Caco-2 (cell line): Measurements from ENCODE around the gene BCORL1. TPM values are rescaled to one million over a fixed set of nuclear protein-coding genes. Genes with fewer than 3 reads are reported as not detected.
A peak's percentile ranks its signal among the peaks of the same experiment; 100 is the strongest.

Source experiments
- BruUV-seq: library from RNA; stranded (reverse); fragments of 400-500 nt; replicated peaks from 2 replicates; lab custom pipeline; 2021; lab: Mats Ljungman, UMichigan
- CTCF ChIA-PET: fragments of 300-600 bp; sonication (Branson Sonifier 250); formaldehyde crosslinking; loops from one replicate; lab custom pipeline; 2022; ENCODE audit warnings: antibody characterized with exemption; lab: Charles Lee
- POLR2A ChIA-PET: fragments of 300-600 bp; sonication (Branson Sonifier 250); formaldehyde crosslinking; loops from one replicate; lab custom pipeline; 2022; ENCODE audit warnings: antibody characterized with exemption; lab: Charles Lee
- DNase-seq, 2 experiments: peaks; one replicate each; pipeline versions ENCODE4 v3.0.0 to v3.0.0-alpha.2; 2020 to 2022
- H3K27me3 ChIP-seq: replicated peaks from 2 replicates; pipeline ENCODE4 v1.6.0; 2011; ENCODE audit warnings: low read length; ENCODE audit not compliant: control insufficient read depth, insufficient read depth
- H3K36me3 ChIP-seq: 2 replicates; pipeline ENCODE4 v1.5.1; 2011; ENCODE audit warnings: low read length; ENCODE audit not compliant: control insufficient read depth, insufficient read depth
- H3K4me1 ChIP-seq: fragments of 250-450 bp; sonication (Bioruptor Pico); 2 replicates; pipeline ENCODE4 v1.5.1; 2020; ENCODE audit warnings: mild to moderate bottlenecking
- H3K4me3 ChIP-seq: 2 replicates; pipeline ENCODE4 v1.5.1; 2011; ENCODE audit warnings: low read depth, mild to moderate bottlenecking, control low read depth, low read length
- H3K9me3 ChIP-seq: fragments of 250-450 bp; sonication (Bioruptor Pico); 2 replicates; pipeline ENCODE4 v1.5.1; 2020; ENCODE audit warnings: mild to moderate bottlenecking, moderate library complexity
- H3K27ac Mint-ChIP-seq: one replicate; pipeline ENCODE4 v1.8.0; 2022; ENCODE audit warnings: mixed read lengths; ENCODE audit not compliant: unreplicated experiment
- H3K27me3 Mint-ChIP-seq: one replicate; pipeline ENCODE4 v1.8.0; 2022; ENCODE audit warnings: mixed read lengths; ENCODE audit not compliant: insufficient read depth, unreplicated experiment
- H3K36me3 Mint-ChIP-seq: one replicate; pipeline ENCODE4 v1.8.0; 2022; ENCODE audit warnings: mild to moderate bottlenecking, mixed read lengths; ENCODE audit not compliant: insufficient read depth, unreplicated experiment
- H3K4me1 Mint-ChIP-seq: one replicate; pipeline ENCODE4 v1.8.0; 2022; ENCODE audit warnings: low read depth, mixed read lengths; ENCODE audit not compliant: unreplicated experiment
- H3K4me3 Mint-ChIP-seq: one replicate; pipeline ENCODE4 v1.8.0; 2022; ENCODE audit warnings: mild to moderate bottlenecking, moderate library complexity, mixed read lengths; ENCODE audit not compliant: unreplicated experiment
- H3K9me3 Mint-ChIP-seq: one replicate; pipeline ENCODE4 v1.8.0; 2022; ENCODE audit warnings: mixed read lengths; ENCODE audit not compliant: unreplicated experiment
- intact Hi-C: fragments of 100-400 bp; cut with micrococcal nuclease; formaldehyde crosslinking; loops from one replicate; pipeline ENCODE4 v1.10.0; 2022; ENCODE audit not compliant: unreplicated experiment
- total RNA-seq: library from RNA; stranded (reverse); gene quantifications from 2 replicates; pipeline ENCODE4 v1.2.3, GENCODE V29; 2022
- TF ChIP-seq, protein P1 (sequence below), 2 experiments: fragments of 200-600 bp in 1 of 2; IDR thresholded peaks; 1 replicate in 1 of 2; 2 replicates in 1 of 2; pipeline versions ENCODE4 v1.5.1 to v1.8.0; 2011 to 2022; ENCODE audit warnings: antibody characterized with exemption in 1 of 2, control low read depth in 1 of 2, inconsistent platforms in 1 of 2, low read depth in 1 of 2, low read length in 1 of 2, mild to moderate bottlenecking in 1 of 2, moderate library complexity in 1 of 2; ENCODE audit not compliant: insufficient read depth in 1 of 2, severe bottlenecking in 1 of 2, unreplicated experiment in 1 of 2

BCORL1 gene
- total RNA-seq, 1 experiment from 2014 or later: 19.8 TPM

DNA sequence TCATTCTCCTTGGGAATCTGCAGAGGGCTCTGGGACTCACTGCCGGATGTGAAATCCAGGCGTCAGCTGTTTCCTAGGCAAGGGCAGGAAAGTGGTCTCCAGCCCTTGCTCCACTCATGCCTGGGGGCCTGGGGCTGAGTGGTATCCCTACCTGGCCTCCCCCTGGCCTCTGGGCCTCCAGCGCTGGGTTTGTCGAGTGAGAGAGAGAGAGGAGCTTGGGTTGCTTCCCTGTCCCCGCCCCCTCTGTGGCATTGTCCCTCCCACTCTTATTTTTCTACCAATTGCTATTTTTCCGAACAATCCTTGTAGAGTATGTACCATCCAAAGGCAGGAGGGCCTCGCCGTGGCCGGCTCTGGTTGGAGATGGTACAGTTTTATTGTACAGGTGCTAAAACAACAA is 74.8 kb downstream of the BCORL1 start:
- no peak overlapping the region for H3K27ac Mint-ChIP-seq
- BruUV-seq: no TSS peak
- Histone ChIP-seq H3K4me1 (0 out of 2 replicates have a peak, but pooled peaks cover 3% of the 10 kb centered on the region), H3K9me3 (no peaks in the 10 kb centered on the region), H3K4me3 (no peak overlapping the region), H3K27me3 (no peaks in the 10 kb centered on the region), H3K36me3 (no peaks in the 10 kb centered on the region)
- H3K27me3 Mint-ChIP-seq: no peaks in the 10 kb centered on the region
- H3K4me1 Mint-ChIP-seq: no peaks in the 10 kb centered on the region
- TF ChIP-seq, protein P1, sequence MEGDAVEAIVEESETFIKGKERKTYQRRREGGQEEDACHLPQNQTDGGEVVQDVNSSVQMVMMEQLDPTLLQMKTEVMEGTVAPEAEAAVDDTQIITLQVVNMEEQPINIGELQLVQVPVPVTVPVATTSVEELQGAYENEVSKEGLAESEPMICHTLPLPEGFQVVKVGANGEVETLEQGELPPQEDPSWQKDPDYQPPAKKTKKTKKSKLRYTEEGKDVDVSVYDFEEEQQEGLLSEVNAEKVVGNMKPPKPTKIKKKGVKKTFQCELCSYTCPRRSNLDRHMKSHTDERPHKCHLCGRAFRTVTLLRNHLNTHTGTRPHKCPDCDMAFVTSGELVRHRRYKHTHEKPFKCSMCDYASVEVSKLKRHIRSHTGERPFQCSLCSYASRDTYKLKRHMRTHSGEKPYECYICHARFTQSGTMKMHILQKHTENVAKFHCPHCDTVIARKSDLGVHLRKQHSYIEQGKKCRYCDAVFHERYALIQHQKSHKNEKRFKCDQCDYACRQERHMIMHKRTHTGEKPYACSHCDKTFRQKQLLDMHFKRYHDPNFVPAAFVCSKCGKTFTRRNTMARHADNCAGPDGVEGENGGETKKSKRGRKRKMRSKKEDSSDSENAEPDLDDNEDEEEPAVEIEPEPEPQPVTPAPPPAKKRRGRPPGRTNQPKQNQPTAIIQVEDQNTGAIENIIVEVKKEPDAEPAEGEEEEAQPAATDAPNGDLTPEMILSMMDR (IDR thresholded peaks at IDR 0.05; ENCODE audit: insufficient read depth in 1 of 2, low read depth in 1 of 2, low read length in 1 of 2, severe bottlenecking in 1 of 2, unreplicated experiment in 1 of 2): no peak
- DNase-seq: no peak
- H3K9me3 Mint-ChIP-seq: no peaks in the 10 kb centered on the region
- intact Hi-C loops: no loop called here
- H3K4me3 Mint-ChIP-seq: no peak overlapping the region
- ChIA-PET CTCF (no interaction called here), POLR2A (no interaction called here)
- peaks cover 22% of the 10 kb centered on the region for H3K36me3 Mint-ChIP-seq

DNA sequence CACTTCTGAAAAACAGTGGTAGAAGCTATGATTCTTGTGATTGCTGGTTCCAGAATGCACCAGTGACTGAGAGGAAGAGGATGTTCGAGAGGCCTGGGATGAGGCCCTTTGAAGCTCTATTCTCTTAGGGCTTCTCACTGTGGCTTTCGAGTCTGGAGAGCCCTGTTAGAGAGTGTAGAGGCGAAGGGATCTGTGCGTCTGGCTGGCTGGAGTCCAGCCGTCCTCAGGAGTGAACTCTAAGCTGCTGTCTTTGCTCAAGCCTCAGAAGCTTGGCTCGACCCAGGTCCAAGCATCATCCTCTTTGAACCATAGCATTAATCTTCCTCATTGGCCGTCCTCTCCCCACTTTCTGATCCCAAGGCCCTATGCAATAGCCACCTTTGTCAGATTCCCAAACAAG is 76.2 kb downstream of the BCORL1 start:
- Histone ChIP-seq H3K36me3 (no peaks in the 10 kb centered on the region), H3K27me3 (no peaks in the 10 kb centered on the region), H3K9me3 (no peaks in the 10 kb centered on the region), H3K4me1 (0 out of 2 replicates have a peak, but pooled peaks cover 3% of the 10 kb centered on the region), H3K4me3 (no peak overlapping the region)
- BruUV-seq: no TSS peak
- DNase-seq: no peak
- intact Hi-C loops: no loop called here
- Mint-ChIP-seq H3K36me3 (peaks cover 22% of the 10 kb centered on the region), H3K4me1 (peaks cover 8% of the 10 kb centered on the region), H3K9me3 (no peaks in the 10 kb centered on the region), H3K27me3 (no peaks in the 10 kb centered on the region), H3K27ac (no peak overlapping the region), H3K4me3 (no peak overlapping the region)
- TF ChIP-seq, protein P1 (IDR thresholded peaks at IDR 0.05; ENCODE audit: insufficient read depth in 1 of 2, low read depth in 1 of 2, low read length in 1 of 2, severe bottlenecking in 1 of 2, unreplicated experiment in 1 of 2): no peak
- ChIA-PET CTCF (no interaction called here), POLR2A (interaction anchor here (0.7 kb wide), 1 partner anchor 793 kb away, joined by 5 read pairs; no protein-coding TSS in a partner anchor)

DNA sequence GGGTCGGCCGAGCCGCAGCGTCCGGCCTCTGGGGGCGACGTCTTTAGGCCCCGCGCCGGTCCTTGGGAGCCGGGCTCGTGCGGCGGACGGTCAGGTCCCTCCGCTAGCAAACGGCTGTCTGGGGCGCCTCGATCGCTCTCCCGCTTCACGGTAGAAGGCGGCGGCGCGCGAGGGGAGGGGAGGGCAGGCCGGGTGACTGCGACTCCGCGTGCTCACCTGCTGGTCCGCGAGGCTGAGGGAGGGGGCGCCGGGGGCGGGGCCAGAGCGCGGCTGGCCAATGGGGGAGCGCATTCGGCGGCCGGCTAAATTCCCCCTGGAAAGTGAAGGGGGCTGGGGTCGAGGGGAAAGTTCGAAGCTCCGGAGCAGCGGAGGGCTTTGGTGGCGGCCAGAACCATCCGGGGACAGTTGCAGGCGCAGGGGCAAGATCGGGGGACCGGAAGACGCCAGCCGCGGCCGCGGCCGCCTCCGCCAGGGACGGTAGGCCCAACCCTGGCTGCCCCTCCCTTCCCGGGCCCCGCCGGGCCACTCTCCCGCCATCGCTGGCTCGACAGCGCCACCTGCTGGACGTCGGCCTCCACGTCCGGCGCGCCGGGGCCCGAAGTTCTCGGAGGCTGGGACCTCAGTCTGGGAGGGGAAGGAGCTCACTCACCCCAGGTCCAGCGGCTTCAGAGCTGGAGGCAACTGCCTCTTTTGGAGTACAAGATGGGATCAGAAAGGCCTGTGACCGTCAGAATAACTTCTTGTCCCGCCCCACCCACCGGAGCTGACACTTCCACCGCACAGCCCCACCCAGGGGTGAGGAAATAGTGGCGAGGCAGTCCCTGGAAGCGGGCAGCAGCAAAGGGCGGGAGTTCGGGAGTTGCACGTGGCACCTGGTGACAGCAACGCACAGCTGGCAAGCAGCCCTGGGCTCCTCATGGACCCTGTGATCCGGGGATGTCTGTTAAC is 78.0 kb downstream of the BCORL1 start:
- no peaks in the 10 kb centered on the region for H3K36me3 ChIP-seq
- no peaks in the 10 kb centered on the region for H3K27me3 Mint-ChIP-seq
- peak; percentile 77 to 90 for DNase-seq
- H3K36me3 Mint-ChIP-seq: peaks cover 27% of the 10 kb centered on the region
- peaks cover 9% of the 10 kb centered on the region for H3K4me1 Mint-ChIP-seq
- TSS peak; percentile 24 for BruUV-seq
- intact Hi-C loops: loop anchor here (1.0 to 5.0 kb wide), 3 partner anchors 78 to 453 kb away; partner anchors contain the start of gene BCORL1
- TF ChIP-seq, protein P1 (IDR thresholded peaks at IDR 0.05; ENCODE audit: insufficient read depth in 1 of 2, low read depth in 1 of 2, low read length in 1 of 2, severe bottlenecking in 1 of 2, unreplicated experiment in 1 of 2): peak; percentile 72
- 0 out of 2 replicates have a peak, but pooled peaks cover 3% of the 10 kb centered on the region for H3K4me1 ChIP-seq
- H3K9me3 Mint-ChIP-seq: no peaks in the 10 kb centered on the region
- H3K27ac Mint-ChIP-seq: peak overlapping the region; percentile 91
- ChIA-PET POLR2A (interaction anchor here (0.6 to 1.1 kb wide), 4 partner anchors 49 to 135 kb away, joined by 3 read pairs; no protein-coding TSS in a partner anchor), CTCF (interaction anchor here (0.6 to 2.0 kb wide), 9 partner anchors 11 to 697 kb away, joined by 3 to 28 read pairs (median 6); partner anchors contain the start of genes BCORL1 and UTP14A)
- H3K4me3 Mint-ChIP-seq: peak overlapping the region; percentile 77
- peak overlapping the region; percentile 42 for H3K4me3 ChIP-seq
- no peaks in the 10 kb centered on the region for H3K27me3 ChIP-seq
- H3K9me3 ChIP-seq: no peaks in the 10 kb centered on the region
